Measurements from ENCODE around the gene MORN1.

The MORN1 gene

DNA sequence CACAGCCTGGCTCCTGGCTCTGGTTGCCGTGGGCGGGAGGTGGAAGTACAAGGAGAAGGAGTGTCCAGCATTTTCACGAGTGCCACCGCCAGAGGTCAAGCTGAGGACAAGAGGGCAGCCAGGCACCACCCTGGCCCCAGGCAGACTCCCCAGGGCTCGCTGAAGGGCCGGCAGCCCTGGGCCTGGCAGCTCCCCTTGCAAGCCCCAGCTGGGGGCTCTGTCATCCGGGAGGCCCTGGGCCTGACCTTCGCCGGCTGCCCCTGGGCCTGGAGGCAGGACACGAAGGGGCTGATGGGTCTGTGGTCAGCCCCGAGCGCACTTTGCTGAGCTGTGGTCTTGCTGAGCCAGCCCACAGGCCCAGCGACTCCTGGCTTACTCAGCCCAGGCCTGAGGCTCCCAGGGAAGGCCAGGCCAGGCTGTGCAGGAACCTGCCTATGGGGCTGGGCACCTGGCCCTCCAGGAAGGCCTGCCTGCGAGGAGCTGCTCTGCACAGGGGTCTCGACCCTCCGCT lies 74.8 kb downstream of the MORN1 start:
- Histone ChIP-seq H3K36me3 (ENCODE audit: low read length) (no peaks in the 10 kb centered on the region), H4K20me1 (ENCODE audit: low read depth, low read length) (no peaks in the 10 kb centered on the region), H3K79me2 (ENCODE audit: insufficient read depth, low read length) (no peaks in the 10 kb centered on the region), H3K27ac (ENCODE audit: low read depth, low read length) (no peak overlapping the region), H3K9me2 (replicated peaks; ENCODE audit: insufficient read depth, low read length) (no peaks in the 10 kb centered on the region), H3K4me3 (ENCODE audit: insufficient read depth, low read length, poor library complexity, severe bottlenecking) (no peak overlapping the region), H2AFZ (ENCODE audit: low read depth, low read length, severe bottlenecking) (no peak overlapping the region), H3K9ac (ENCODE audit: low read length) (no peak overlapping the region), H3K9me3 (ENCODE audit: insufficient read depth, low read length) (no peaks in the 10 kb centered on the region), H3K27me3 (ENCODE audit: low read length) (no peaks in the 10 kb centered on the region), H3F3A (ENCODE audit: insufficient read depth) (no peaks in the 10 kb centered on the region), H3K4me2 (ENCODE audit: low read depth, low read length, poor library complexity, severe bottlenecking) (no peak overlapping the region)
- TF ChIP-seq, protein P1, sequence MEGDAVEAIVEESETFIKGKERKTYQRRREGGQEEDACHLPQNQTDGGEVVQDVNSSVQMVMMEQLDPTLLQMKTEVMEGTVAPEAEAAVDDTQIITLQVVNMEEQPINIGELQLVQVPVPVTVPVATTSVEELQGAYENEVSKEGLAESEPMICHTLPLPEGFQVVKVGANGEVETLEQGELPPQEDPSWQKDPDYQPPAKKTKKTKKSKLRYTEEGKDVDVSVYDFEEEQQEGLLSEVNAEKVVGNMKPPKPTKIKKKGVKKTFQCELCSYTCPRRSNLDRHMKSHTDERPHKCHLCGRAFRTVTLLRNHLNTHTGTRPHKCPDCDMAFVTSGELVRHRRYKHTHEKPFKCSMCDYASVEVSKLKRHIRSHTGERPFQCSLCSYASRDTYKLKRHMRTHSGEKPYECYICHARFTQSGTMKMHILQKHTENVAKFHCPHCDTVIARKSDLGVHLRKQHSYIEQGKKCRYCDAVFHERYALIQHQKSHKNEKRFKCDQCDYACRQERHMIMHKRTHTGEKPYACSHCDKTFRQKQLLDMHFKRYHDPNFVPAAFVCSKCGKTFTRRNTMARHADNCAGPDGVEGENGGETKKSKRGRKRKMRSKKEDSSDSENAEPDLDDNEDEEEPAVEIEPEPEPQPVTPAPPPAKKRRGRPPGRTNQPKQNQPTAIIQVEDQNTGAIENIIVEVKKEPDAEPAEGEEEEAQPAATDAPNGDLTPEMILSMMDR (IDR thresholded peaks at IDR 0.05; ENCODE audit: insufficient read depth, low read length, poor library complexity, severe bottlenecking), result no peak

DNA sequence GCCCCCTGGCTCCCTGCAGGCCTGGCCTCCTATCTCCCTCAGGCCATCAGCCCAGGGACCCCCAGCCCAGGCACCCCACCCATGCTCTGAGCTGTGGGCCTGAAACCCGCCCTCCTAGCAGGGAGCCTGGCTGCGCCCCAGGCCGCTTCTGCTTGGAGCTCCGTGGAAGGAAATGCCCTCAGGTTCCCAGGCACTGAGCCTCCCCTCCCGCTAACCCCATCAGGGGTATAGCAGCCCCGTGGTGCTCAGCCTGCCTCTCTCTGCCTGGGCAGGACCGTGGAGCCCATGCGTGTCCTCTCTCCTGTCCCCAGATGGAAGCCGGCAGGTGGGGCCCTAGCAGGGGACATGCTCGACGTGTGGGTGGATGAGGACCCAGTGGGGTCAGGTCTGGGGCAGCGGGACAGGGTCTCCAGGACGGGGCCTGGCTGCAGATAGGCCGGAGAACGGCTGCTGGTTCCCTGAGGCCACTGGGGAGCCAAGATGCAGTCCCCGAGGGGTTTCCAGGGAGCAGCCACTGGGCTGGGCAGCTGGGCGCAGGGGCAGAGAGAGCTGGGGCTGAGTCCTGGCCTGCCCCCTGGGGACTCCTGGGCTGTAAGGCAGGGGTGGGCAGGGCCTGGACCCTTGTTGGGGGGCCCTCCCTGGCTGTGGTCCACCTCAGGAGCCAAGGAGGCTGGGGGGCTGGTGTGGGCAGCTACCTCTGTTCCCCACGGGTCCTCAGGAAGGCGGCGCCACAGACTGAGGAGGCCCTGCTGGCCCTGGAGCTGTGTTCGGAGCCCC lies 75.5 kb downstream of the MORN1 start:
- Histone ChIP-seq H3K9ac (ENCODE audit: low read length) (no peak overlapping the region), H3F3A (ENCODE audit: insufficient read depth) (no peaks in the 10 kb centered on the region), H3K79me2 (ENCODE audit: insufficient read depth, low read length) (no peaks in the 10 kb centered on the region), H3K4me3 (ENCODE audit: insufficient read depth, low read length, poor library complexity, severe bottlenecking) (no peak overlapping the region), H3K9me3 (ENCODE audit: insufficient read depth, low read length) (no peaks in the 10 kb centered on the region), H3K27me3 (ENCODE audit: low read length) (no peaks in the 10 kb centered on the region), H3K36me3 (ENCODE audit: low read length) (no peaks in the 10 kb centered on the region), H3K4me2 (ENCODE audit: low read depth, low read length, poor library complexity, severe bottlenecking) (no peak overlapping the region), H2AFZ (ENCODE audit: low read depth, low read length, severe bottlenecking) (no peak overlapping the region), H4K20me1 (ENCODE audit: low read depth, low read length) (no peaks in the 10 kb centered on the region), H3K27ac (ENCODE audit: low read depth, low read length) (no peak overlapping the region), H3K9me2 (replicated peaks; ENCODE audit: insufficient read depth, low read length) (no peaks in the 10 kb centered on the region)
- TF ChIP-seq, protein P1 (IDR thresholded peaks at IDR 0.05; ENCODE audit: insufficient read depth, low read length, poor library complexity, severe bottlenecking), result no peak
- TF ChIP-seq EZH2phosphoT487 (conservative IDR thresholded peaks at IDR 0.05; ENCODE audit: low read length), result no peak

DNA sequence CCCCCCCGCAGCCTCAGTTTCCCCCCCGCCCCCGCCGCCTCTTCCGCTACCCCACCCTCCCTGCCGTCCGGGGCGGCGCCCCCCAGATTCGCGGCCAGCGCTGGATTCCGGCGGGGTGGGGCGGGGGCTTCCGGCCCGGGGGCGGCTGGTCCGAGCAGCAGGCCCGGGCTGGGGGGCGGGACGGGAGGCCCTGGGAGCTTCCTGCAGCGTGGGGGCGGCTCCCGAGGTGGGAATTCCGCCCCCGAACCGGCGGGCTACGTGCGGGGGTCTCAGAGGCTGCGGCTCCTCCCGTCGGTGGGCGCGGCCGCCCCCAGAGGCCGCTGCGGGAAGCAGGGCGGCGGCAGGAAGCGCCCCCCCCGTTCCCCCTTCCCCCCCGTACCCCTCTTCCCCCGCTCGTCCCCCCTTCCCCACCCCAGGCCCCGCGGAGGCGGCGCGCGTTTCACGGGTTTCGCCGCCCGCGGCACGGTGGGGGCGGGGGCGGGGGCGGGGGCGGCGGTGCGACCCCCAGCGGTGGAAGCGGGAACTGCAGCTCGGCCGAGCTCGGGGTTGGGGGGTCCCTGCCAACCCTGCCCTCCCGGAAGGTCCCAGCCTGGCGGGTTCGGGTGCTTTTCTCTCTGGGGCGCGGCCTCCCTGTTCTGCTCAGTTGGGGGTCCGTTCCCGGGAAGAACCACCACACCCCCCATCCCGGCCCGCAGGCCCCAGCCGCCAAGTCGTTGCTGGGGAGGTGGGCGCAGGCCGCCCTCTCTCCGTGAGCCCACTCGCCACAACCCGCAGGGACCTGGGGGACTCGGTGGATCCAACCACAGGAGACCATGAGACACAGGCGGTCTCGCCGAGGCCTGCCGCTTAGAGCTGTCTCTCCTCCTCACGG lies 76.3 kb downstream of the MORN1 start:
- no peak for TF ChIP-seq EZH2phosphoT487 (conservative IDR thresholded peaks at IDR 0.05; ENCODE audit: low read length)
- TF ChIP-seq, protein P1 (IDR thresholded peaks at IDR 0.05; ENCODE audit: insufficient read depth, low read length, poor library complexity, severe bottlenecking), result peak; percentile 46
- no peak overlapping the region for H3K27ac ChIP-seq (ENCODE audit: low read depth, low read length)
- H3K36me3 ChIP-seq (ENCODE audit: low read length), result no peaks in the 10 kb centered on the region
- H3K27me3 ChIP-seq (ENCODE audit: low read length), result no peaks in the 10 kb centered on the region
- no peak overlapping the region for H3K9ac ChIP-seq (ENCODE audit: low read length)
- H3K4me2 ChIP-seq (ENCODE audit: low read depth, low read length, poor library complexity, severe bottlenecking), result no peak overlapping the region
- no peaks in the 10 kb centered on the region for H3K79me2 ChIP-seq (ENCODE audit: insufficient read depth, low read length)
- no peak overlapping the region for H2AFZ ChIP-seq (ENCODE audit: low read depth, low read length, severe bottlenecking)
- no peaks in the 10 kb centered on the region for H3K9me2 ChIP-seq (replicated peaks; ENCODE audit: insufficient read depth, low read length)
- H3F3A ChIP-seq (ENCODE audit: insufficient read depth), result no peaks in the 10 kb centered on the region
- H3K9me3 ChIP-seq (ENCODE audit: insufficient read depth, low read length), result no peaks in the 10 kb centered on the region
- H3K4me3 ChIP-seq (ENCODE audit: insufficient read depth, low read length, poor library complexity, severe bottlenecking), result no peak overlapping the region
- no peaks in the 10 kb centered on the region for H4K20me1 ChIP-seq (ENCODE audit: low read depth, low read length)
